Inflammatory macrophage (primary cell): ENCODE measurements around the gene ATRIP.
"Not testable (repeated sequence)": the region's sequence is repeated elsewhere in the genome, so short reads cannot be mapped to it uniquely, and the experiment has no call there.

Experiments used
- DNase-seq, 2 donors: peaks; one replicate each; pipeline ENCODE4 v3.0.0-alpha.2; 2020 to 2022
- total RNA-seq, 18 experiments: gene quantifications; one replicate each; lab custom pipeline; 2026; ENCODE audit warnings: mixed read lengths in 6 of 18, inconsistent platforms in 2 of 18; lab: John Stamatoyannopoulos, UW

The ATRIP gene
- 3.2 to 10.3 (median 7.8) reads per million in 18 experiments for total RNA-seq

- peak; percentile 87 to 91 for DNase-seq
Observed at GRCh38 chr3:48446425-48447193, at the start of gene ATRIP. ATRIP (plus strand) TSS chr3:48446737; CDS start chr3:48446846, 109 bp downstream.

- DNase-seq, result no peak
Observed at GRCh38 chr3:48397767-48398681, 48.5 kb upstream of the ATRIP start.

- DNase-seq, result no peak
Observed at GRCh38 chr3:48398701-48399386, 47.7 kb upstream of the ATRIP start.

- DNase-seq, result no peak
Observed at GRCh38 chr3:48399387-48400172, 47.0 kb upstream of the ATRIP start.

GRCh38 chr3:48400824-48401433, 45.6 kb upstream of the ATRIP start:
- DNase-seq, result peak; percentile 45 to 62

GRCh38 chr3:48401434-48401901, 45.1 kb upstream of the ATRIP start:
- DNase-seq, result not testable (repeated sequence)

- no peak for DNase-seq
Observed at GRCh38 chr3:48402281-48402732, 44.2 kb upstream of the ATRIP start.

- DNase-seq, result no peak
Observed at GRCh38 chr3:48402907-48403306, 43.6 kb upstream of the ATRIP start.

GRCh38 chr3:48403533-48404439, 42.8 kb upstream of the ATRIP start:
- DNase-seq, result no peak

- no peak for DNase-seq
Observed at GRCh38 chr3:48404440-48405342, 41.8 kb upstream of the ATRIP start.

GRCh38 chr3:48405343-48405881, 41.1 kb upstream of the ATRIP start:
- DNase-seq, result no peak

GRCh38 chr3:48405971-48406370, 40.6 kb upstream of the ATRIP start:
- no peak for DNase-seq

GRCh38 chr3:48406443-48407431, 39.8 kb upstream of the ATRIP start:
- no peak for DNase-seq

GRCh38 chr3:48407542-48408099, 38.9 kb upstream of the ATRIP start:
- DNase-seq, result no peak

- DNase-seq, result no peak
Observed at GRCh38 chr3:48408823-48409281, 37.7 kb upstream of the ATRIP start.

GRCh38 chr3:48409291-48410201, 37.0 kb upstream of the ATRIP start:
- DNase-seq, result no peak
